GM18505 (cell line): ENCODE data around the gene MARCHF4.

Experiments used
- ATAC-seq: cut with Tn5 transposase; IDR thresholded peaks from one replicate; pipeline ENCODE4 v1.9.1; 2021; ENCODE audit not compliant: unreplicated experiment
- POLR2A ChIP-seq: IDR thresholded peaks from 4 replicates; pipeline ENCODE4 v1.6.1; 2011; ENCODE audit warnings: borderline replicate concordance; ENCODE audit not compliant: insufficient read depth, insufficient read length; ENCODE audit errors: extremely low read depth

The MARCHF4 gene

GRCh38 chr2:216379977-216380376 lies 7.7 kb upstream of the MARCHF4 start:
- TF ChIP-seq POLR2A: no peak
- no peak for ATAC-seq

GRCh38 chr2:216375286-216375685 lies 3.0 kb upstream of the MARCHF4 start:
- ATAC-seq: no peak
- no peak for TF ChIP-seq POLR2A

- no peak for ATAC-seq
- TF ChIP-seq POLR2A: no peak
Measured at GRCh38 chr2:216373896-216374295, 1.6 kb upstream of the MARCHF4 start.

- no peak for ATAC-seq
- TF ChIP-seq POLR2A: no peak
Measured at GRCh38 chr2:216372761-216373291, 543 bp upstream of the MARCHF4 start.

- ATAC-seq: no peak
- no peak for TF ChIP-seq POLR2A
Measured at GRCh38 chr2:216370961-216371712, 1.1 kb downstream of the MARCHF4 start.

GRCh38 chr2:216369821-216370220 lies 2.5 kb downstream of the MARCHF4 start:
- no peak for ATAC-seq
- no peak for TF ChIP-seq POLR2A

- no peak for ATAC-seq
Measured at GRCh38 chr2:216366777-216367471, 5.4 kb downstream of the MARCHF4 start.

GRCh38 chr2:216365518-216365917 lies 6.8 kb downstream of the MARCHF4 start:
- TF ChIP-seq POLR2A: no peak
- no peak for ATAC-seq

More at GRCh38 chr2:216366777-216367471, 5.4 kb downstream of the MARCHF4 start:
- no peak for TF ChIP-seq POLR2A

GRCh38 chr2:216363221-216363620 lies 9.1 kb downstream of the MARCHF4 start:
- TF ChIP-seq POLR2A: no peak
- no peak for ATAC-seq

GRCh38 chr2:216362730-216363129 lies 9.6 kb downstream of the MARCHF4 start:
- TF ChIP-seq POLR2A: no peak
- ATAC-seq: no peak

- no peak for TF ChIP-seq POLR2A
- ATAC-seq: no peak
Measured at GRCh38 chr2:216355711-216356110, 16.6 kb downstream of the MARCHF4 start.

GRCh38 chr2:216354306-216354705 lies 18.0 kb downstream of the MARCHF4 start:
- no peak for TF ChIP-seq POLR2A
- no peak for ATAC-seq

GRCh38 chr2:216352653-216353270 lies 19.5 kb downstream of the MARCHF4 start:
- TF ChIP-seq POLR2A: no peak
- ATAC-seq: no peak

GRCh38 chr2:216351172-216351925 lies 20.9 kb downstream of the MARCHF4 start:
- no peak for ATAC-seq
- no peak for TF ChIP-seq POLR2A
